Posterior cingulate gyrus (tissue), 11 donors: Measurements from ENCODE around the gene CSPG4.
A peak's percentile ranks its signal among the peaks of the same experiment; 100 is the strongest.
"Not testable (repeated sequence)": the region's sequence is repeated elsewhere in the genome, so short reads cannot be mapped to it uniquely, and the experiment has no call there.

Experiments
- DNase-seq, 10 donors: peaks; one replicate each; pipeline versions ENCODE4 v3.0.0 to v3.0.0-alpha.2; 2020 to 2021; ENCODE audit warnings: mixed read lengths in 3 of 10
- intact Hi-C: fragments of 100-400 bp; cut with DNase I; formaldehyde crosslinking; loops from one replicate; pipeline ENCODE4 v1.15.1; 2023

The CSPG4 gene

GRCh38 chr15:75738647-75739325, 26.1 kb upstream of the CSPG4 start:
- intact Hi-C loops, result no loop called here
- DNase-seq, result peak; percentile 78 to 99 (median 93)

- intact Hi-C loops, result no loop called here
- peak in 1 of 10 donors; percentile 80 for DNase-seq
Observed at GRCh38 chr15:75738014-75738646, 25.5 kb upstream of the CSPG4 start.

GRCh38 chr15:75737116-75738013, 24.7 kb upstream of the CSPG4 start:
- intact Hi-C loops, result not testable (repeated sequence)
- DNase-seq, result peak in 2 of 10 donors; percentile 42 to 44

GRCh38 chr15:75736256-75736655, 23.6 kb upstream of the CSPG4 start:
- peak in 3 of 10 donors; percentile 29 to 86 (median 66) for DNase-seq
- intact Hi-C loops, result no loop called here

- intact Hi-C loops, result not testable (repeated sequence)
- peak in 2 of 10 donors; percentile 64 to 77 for DNase-seq
Observed at GRCh38 chr15:75734861-75735760, 22.5 kb upstream of the CSPG4 start.

- intact Hi-C loops, result no loop called here
- DNase-seq, result peak in 2 of 10 donors; percentile 54 to 65
Observed at GRCh38 chr15:75733761-75734651, 21.4 kb upstream of the CSPG4 start.

GRCh38 chr15:75732809-75733451, 20.3 kb upstream of the CSPG4 start:
- peak; percentile 50 to 96 (median 77) for DNase-seq
- intact Hi-C loops, result no loop called here

- intact Hi-C loops, result no loop called here
- peak in 1 of 10 donors; percentile 70 for DNase-seq
Observed at GRCh38 chr15:75732177-75732808, 19.6 kb upstream of the CSPG4 start.

- intact Hi-C loops, result no loop called here
- peak in 3 of 10 donors; percentile 67 to 84 (median 82) for DNase-seq
Observed at GRCh38 chr15:75731248-75732151, 18.9 kb upstream of the CSPG4 start.

GRCh38 chr15:75730376-75731247, 18.0 kb upstream of the CSPG4 start:
- intact Hi-C loops, result not testable (repeated sequence)
- peak in 3 of 10 donors; percentile 52 to 58 (median 52) for DNase-seq

GRCh38 chr15:75729326-75730069, 16.9 kb upstream of the CSPG4 start:
- DNase-seq, result peak in 3 of 10 donors; percentile 26 to 59 (median 39)
- intact Hi-C loops, result loop anchor here (2.0 kb wide), 1 partner anchor 73 kb away; no protein-coding TSS in a partner anchor

GRCh38 chr15:75727851-75728715, 15.4 kb upstream of the CSPG4 start:
- intact Hi-C loops, result loop anchor here (2.0 kb wide), 1 partner anchor 75 kb away; no protein-coding TSS in a partner anchor
- peak; percentile 43 to 95 (median 70) for DNase-seq

GRCh38 chr15:75727031-75727531, 14.4 kb upstream of the CSPG4 start:
- intact Hi-C loops, result no loop called here

More at GRCh38 chr15:75727031-75727531, 14.4 kb upstream of the CSPG4 start:
- peak in 3 of 10 donors; percentile 31 to 65 (median 58) for DNase-seq
